ENCODE results near the gene KIF1B. TPM values are rescaled to one million over a fixed set of nuclear protein-coding genes. Genes with fewer than 3 reads are reported as not detected.

Gene KIF1B
- total RNA-seq, 2 donors from 2014 or later: 39.7 to 47.4 TPM

DNA sequence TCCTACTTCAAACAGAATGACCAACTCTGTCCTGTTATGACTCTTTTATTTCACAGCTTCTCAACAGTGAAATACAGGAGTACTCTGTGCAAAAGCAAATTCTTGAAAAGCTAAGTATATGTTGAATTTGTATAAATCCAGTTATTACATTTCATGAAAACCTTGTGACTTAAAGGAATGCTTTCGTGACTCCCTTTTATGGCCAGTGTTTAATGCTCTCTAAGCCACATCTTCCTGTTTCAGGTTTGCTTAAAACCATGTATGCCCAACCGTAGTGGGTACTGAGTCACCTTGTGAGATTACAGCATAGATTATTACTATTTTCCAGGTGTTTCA is 40.2 kb upstream of the KIF1B start:
- TF ChIP-seq, protein P1, sequence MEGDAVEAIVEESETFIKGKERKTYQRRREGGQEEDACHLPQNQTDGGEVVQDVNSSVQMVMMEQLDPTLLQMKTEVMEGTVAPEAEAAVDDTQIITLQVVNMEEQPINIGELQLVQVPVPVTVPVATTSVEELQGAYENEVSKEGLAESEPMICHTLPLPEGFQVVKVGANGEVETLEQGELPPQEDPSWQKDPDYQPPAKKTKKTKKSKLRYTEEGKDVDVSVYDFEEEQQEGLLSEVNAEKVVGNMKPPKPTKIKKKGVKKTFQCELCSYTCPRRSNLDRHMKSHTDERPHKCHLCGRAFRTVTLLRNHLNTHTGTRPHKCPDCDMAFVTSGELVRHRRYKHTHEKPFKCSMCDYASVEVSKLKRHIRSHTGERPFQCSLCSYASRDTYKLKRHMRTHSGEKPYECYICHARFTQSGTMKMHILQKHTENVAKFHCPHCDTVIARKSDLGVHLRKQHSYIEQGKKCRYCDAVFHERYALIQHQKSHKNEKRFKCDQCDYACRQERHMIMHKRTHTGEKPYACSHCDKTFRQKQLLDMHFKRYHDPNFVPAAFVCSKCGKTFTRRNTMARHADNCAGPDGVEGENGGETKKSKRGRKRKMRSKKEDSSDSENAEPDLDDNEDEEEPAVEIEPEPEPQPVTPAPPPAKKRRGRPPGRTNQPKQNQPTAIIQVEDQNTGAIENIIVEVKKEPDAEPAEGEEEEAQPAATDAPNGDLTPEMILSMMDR (IDR thresholded peaks at IDR 0.05): no peak
- Histone ChIP-seq H3K27me3 (no peaks in the 10 kb centered on the region), H3K27ac (no peak overlapping the region), H3K9ac (ENCODE audit: low read depth in 2 of 2, low read length in 2 of 2) (no peak overlapping the region), H3K36me3 (no peaks in the 10 kb centered on the region), H3K4me1 (no peaks in the 10 kb centered on the region), H3K9me3 (no peaks in the 10 kb centered on the region), H3K4me3 (no peak overlapping the region)
- DNase-seq: no peak
- intact Hi-C loops (cut with DNase I): no loop called here

DNA sequence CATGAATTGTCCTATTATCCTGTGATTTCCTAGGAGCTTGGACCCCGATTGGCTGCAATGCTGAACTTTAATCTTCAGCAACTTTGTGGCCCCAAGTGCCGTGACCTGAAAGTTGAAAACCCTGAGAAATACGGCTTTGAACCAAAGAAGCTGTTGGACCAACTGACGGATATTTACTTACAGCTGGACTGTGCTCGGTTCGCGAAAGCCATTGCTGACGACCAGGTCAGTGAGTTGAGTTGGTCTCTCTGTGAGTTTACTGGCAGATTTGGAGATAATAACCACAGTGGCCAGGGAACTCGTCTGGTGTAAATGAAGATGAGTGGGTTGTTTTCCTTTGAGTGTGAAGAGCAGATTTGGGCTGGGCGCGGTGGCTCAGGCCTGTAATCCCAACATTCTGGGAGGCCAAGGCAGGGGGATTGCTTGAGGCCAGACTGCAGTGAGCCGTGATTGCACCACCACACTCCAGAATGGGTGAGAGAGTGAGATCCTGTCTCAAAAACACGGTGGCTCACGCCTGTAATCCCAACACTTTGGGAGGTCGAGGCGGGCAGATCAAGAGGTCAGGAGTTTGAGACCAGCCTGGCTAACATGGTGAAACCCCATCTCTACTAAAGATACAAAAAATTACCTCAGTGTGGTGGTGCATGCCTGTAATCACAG is 39.1 kb upstream of the KIF1B start:
- no peak overlapping the region for H3K4me3 ChIP-seq
- no peak overlapping the region for H3K27ac ChIP-seq
- H3K27me3 ChIP-seq: no peaks in the 10 kb centered on the region
- no peaks in the 10 kb centered on the region for H3K4me1 ChIP-seq
- H3K36me3 ChIP-seq: no peaks in the 10 kb centered on the region
- H3K9ac ChIP-seq (ENCODE audit: low read depth in 2 of 2, low read length in 2 of 2): no peak overlapping the region
- no peak for DNase-seq
- H3K9me3 ChIP-seq: no peaks in the 10 kb centered on the region
- TF ChIP-seq, protein P1 (IDR thresholded peaks at IDR 0.05): no peak
- intact Hi-C loops (cut with DNase I): no loop called here

DNA sequence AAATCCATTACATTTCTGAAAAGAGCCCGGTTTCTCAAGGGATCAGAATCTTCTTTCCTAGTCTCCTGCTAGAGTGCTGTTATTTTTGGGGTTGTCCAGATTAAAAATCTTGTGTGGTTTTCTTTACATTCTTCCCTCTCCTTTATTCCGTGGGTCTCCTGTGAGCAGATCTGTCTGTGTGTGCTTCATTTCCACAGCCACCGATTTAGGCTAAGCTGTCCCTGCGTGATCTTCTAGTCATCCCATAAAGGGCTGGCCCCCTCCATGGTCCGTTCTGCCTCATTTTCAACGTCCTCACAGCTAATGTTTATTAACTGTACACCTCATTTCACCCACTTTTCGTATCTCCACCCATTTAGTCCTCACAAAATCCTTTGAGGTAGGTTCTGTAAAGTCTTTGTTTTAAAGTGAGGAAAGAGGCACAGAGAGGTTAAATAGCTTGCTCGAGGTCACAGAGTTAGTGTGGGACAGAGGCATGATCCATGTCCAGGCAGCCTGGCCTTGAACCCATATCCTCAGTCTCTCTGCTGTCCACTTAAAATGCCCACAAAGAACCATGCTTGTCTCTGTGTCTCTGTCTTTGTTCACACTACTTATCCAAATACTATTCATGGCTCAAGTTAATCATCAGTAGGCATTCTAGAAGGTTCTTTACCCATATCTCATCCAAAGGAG is 38.2 kb upstream of the KIF1B start:
- Histone ChIP-seq H3K9me3 (no peaks in the 10 kb centered on the region), H3K4me1 (no peaks in the 10 kb centered on the region), H3K27me3 (no peaks in the 10 kb centered on the region), H3K27ac (no peak overlapping the region), H3K9ac (ENCODE audit: low read depth in 2 of 2, low read length in 2 of 2) (no peak overlapping the region), H3K4me3 (no peak overlapping the region), H3K36me3 (no peaks in the 10 kb centered on the region)
- no peak for DNase-seq
- TF ChIP-seq, protein P1 (IDR thresholded peaks at IDR 0.05): no peak
- intact Hi-C loops (cut with DNase I): no loop called here

DNA sequence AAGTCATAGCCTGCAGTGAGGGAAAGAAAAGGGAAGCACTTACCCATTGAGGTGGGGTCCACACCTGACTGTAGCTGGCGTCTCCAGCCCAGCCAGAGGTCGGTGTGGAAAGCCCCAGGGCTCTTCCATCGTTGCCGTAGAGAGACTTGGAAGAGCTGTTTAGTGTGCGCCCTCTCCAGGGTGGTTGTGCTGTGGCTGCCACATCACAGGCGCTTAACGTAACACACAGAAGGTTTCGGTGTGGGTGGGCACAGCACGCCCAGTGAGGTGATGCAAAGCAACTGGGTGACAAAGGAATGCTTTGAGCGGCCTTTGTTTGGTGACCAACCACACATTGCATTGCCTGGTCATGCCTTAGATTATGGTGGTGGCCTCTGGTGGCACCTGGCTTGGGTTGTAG is 36.8 kb upstream of the KIF1B start:
- H3K4me1 ChIP-seq: no peaks in the 10 kb centered on the region
- DNase-seq: no peak
- no peak overlapping the region for H3K27ac ChIP-seq
- no peak overlapping the region for H3K9ac ChIP-seq (ENCODE audit: low read depth in 2 of 2, low read length in 2 of 2)
- H3K4me3 ChIP-seq: no peak overlapping the region
- TF ChIP-seq, protein P1 (IDR thresholded peaks at IDR 0.05): no peak
- no peaks in the 10 kb centered on the region for H3K36me3 ChIP-seq
- H3K9me3 ChIP-seq: no peaks in the 10 kb centered on the region
- intact Hi-C loops (cut with DNase I): no loop called here
- no peaks in the 10 kb centered on the region for H3K27me3 ChIP-seq

DNA sequence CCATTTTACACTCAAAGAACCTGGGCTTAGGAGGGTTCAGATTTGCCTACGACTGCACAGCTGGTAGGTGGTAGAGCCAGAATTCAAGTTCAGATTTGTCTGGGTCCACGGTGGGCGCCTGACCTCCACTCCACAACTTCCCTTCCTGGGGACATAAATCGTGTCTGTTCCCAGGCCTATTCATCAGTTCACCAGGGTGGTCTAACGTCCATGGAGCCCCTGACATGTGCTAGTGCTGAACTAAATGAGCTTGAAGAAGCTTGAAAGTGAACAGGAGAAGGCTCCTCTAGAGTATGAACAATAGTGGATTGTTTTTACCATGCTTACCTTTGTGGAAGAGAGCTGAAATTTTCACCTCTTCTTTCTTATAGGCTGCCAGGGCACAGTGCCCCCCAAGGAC is 32.5 kb upstream of the KIF1B start:
- Histone ChIP-seq H3K36me3 (no peaks in the 10 kb centered on the region), H3K4me1 (no peaks in the 10 kb centered on the region), H3K9ac (ENCODE audit: low read depth in 2 of 2, low read length in 2 of 2) (no peak overlapping the region), H3K27ac (no peak overlapping the region), H3K4me3 (no peak overlapping the region), H3K9me3 (no peaks in the 10 kb centered on the region), H3K27me3 (no peaks in the 10 kb centered on the region)
- intact Hi-C loops (cut with DNase I): no loop called here
- no peak for DNase-seq
- TF ChIP-seq, protein P1 (IDR thresholded peaks at IDR 0.05): no peak
